Fibroblast of lung (primary cell): Measurements from ENCODE around the gene PDE4DIP.
"Not testable (repeated sequence)": the region's sequence is repeated elsewhere in the genome, so short reads cannot be mapped to it uniquely, and the experiment has no call there.

Experiments
- EZH2 ChIP-seq: IDR thresholded peaks from 2 replicates; pipeline ENCODE4 v1.5.1; 2012; ENCODE audit warnings: low read length, control low read depth, mild to moderate bottlenecking; ENCODE audit errors: missing control alignments
- TF ChIP-seq, protein P1 (sequence below), 2 donors: IDR thresholded peaks in 1 of 2; conservative IDR thresholded peaks in 1 of 2; 1 replicate in 1 of 2; 2 replicates in 1 of 2; pipeline ENCODE4 v1.5.1; 2011 to 2012; ENCODE audit warnings: low read length in 2 of 2, control low read depth in 1 of 2, inconsistent platforms in 1 of 2, low read depth in 1 of 2, mild to moderate bottlenecking in 1 of 2

GRCh38 chr1:148828962-148829361, 15.3 kb upstream of the PDE4DIP start:
- TF ChIP-seq, protein P1, sequence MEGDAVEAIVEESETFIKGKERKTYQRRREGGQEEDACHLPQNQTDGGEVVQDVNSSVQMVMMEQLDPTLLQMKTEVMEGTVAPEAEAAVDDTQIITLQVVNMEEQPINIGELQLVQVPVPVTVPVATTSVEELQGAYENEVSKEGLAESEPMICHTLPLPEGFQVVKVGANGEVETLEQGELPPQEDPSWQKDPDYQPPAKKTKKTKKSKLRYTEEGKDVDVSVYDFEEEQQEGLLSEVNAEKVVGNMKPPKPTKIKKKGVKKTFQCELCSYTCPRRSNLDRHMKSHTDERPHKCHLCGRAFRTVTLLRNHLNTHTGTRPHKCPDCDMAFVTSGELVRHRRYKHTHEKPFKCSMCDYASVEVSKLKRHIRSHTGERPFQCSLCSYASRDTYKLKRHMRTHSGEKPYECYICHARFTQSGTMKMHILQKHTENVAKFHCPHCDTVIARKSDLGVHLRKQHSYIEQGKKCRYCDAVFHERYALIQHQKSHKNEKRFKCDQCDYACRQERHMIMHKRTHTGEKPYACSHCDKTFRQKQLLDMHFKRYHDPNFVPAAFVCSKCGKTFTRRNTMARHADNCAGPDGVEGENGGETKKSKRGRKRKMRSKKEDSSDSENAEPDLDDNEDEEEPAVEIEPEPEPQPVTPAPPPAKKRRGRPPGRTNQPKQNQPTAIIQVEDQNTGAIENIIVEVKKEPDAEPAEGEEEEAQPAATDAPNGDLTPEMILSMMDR (conservative IDR thresholded peaks at IDR 0.05 in 1 of 2, IDR thresholded peaks at IDR 0.05 in 1 of 2; ENCODE audit: low read depth in 1 of 2, low read length in 2 of 2), result not testable (repeated sequence)
- not testable (repeated sequence) for TF ChIP-seq EZH2
